HepG2 (cell line): ENCODE measurements around the gene MT1G. TPM values are rescaled to one million over a fixed set of nuclear protein-coding genes. Genes with fewer than 3 reads are reported as not detected.

Experiments used
- CTCF ChIP-seq: sonication (generic); formaldehyde crosslinking; IDR thresholded peaks from 2 replicates; pipeline ENCODE4 v1.5.0; 2020; ENCODE audit warnings: mild to moderate bottlenecking, missing genetic modification reagents, moderate library complexity
- ERF ChIP-seq: IDR thresholded peaks from 2 replicates; pipeline ENCODE4 v1.6.1; 2018; ENCODE audit warnings: missing biosample characterization, missing genetic modification reagents
- HIVEP1 ChIP-seq: sonication (generic); formaldehyde crosslinking; IDR thresholded peaks from 2 replicates; pipeline ENCODE4 v1.4.0; 2020; ENCODE audit warnings: mild to moderate bottlenecking, missing genetic modification reagents
- KDM2A ChIP-seq: sonication (generic); formaldehyde crosslinking; IDR thresholded peaks from 2 replicates; pipeline ENCODE4 v1.4.0; 2020; ENCODE audit warnings: low read depth, missing genetic modification reagents, borderline replicate concordance
- MAZ ChIP-seq, 2 experiments: sonication (generic) in 1 of 2; formaldehyde crosslinking in 1 of 2; IDR thresholded peaks; 2 replicates each; pipeline versions ENCODE4 v1.5.0 to v1.6.1; 2012 to 2020; ENCODE audit warnings: low read depth in 2 of 2, mild to moderate bottlenecking in 2 of 2, borderline replicate concordance in 1 of 2, improper control_type of control experiment in 1 of 2, low read length in 1 of 2, missing genetic modification reagents in 1 of 2, moderate library complexity in 1 of 2
- MED1 ChIP-seq: sonication (generic); formaldehyde crosslinking; IDR thresholded peaks from 2 replicates; pipeline ENCODE4 v1.4.0; 2020; ENCODE audit warnings: missing genetic modification reagents
- MLLT10 ChIP-seq: sonication (generic); formaldehyde crosslinking; IDR thresholded peaks from 2 replicates; pipeline ENCODE4 v1.4.0; 2020; ENCODE audit warnings: missing genetic modification reagents
- RAD21 ChIP-seq: fragments of 450-650 bp; formaldehyde crosslinking; IDR thresholded peaks from 2 replicates; pipeline ENCODE4 v1.5.0; 2020; ENCODE audit warnings: mild to moderate bottlenecking
- RBAK ChIP-seq: sonication (generic); formaldehyde crosslinking; IDR thresholded peaks from 2 replicates; pipeline ENCODE4 v1.5.1; 2020; ENCODE audit warnings: mild to moderate bottlenecking, missing genetic modification reagents
- SMC3 ChIP-seq: IDR thresholded peaks from 2 replicates; pipeline ENCODE4 v1.6.1; 2011; ENCODE audit warnings: low read length, improper control_type of control experiment
- TBX3 ChIP-seq: fragments of 450-650 bp; IDR thresholded peaks from 2 replicates; pipeline ENCODE4 v1.6.1; 2017; ENCODE audit warnings: antibody characterized with exemption, mild to moderate bottlenecking, inconsistent platforms, borderline replicate concordance
- THRA ChIP-seq: sonication (generic); formaldehyde crosslinking; IDR thresholded peaks from 2 replicates; pipeline ENCODE4 v1.4.0; 2020; ENCODE audit warnings: missing genetic modification reagents, borderline replicate concordance
- ZNF44 ChIP-seq: sonication (generic); formaldehyde crosslinking; IDR thresholded peaks from 2 replicates; pipeline ENCODE4 v1.5.1; 2020; ENCODE audit warnings: mild to moderate bottlenecking, missing genetic modification reagents
- ZNF598 ChIP-seq: sonication (generic); formaldehyde crosslinking; IDR thresholded peaks from 2 replicates; pipeline ENCODE4 v1.5.1; 2020; ENCODE audit warnings: mild to moderate bottlenecking, missing genetic modification reagents, borderline replicate concordance
- polyA plus RNA-seq, 8 experiments: library from polyadenylated mRNA; depleted of rRNA in 3 of 8; stranded (reverse) in 7 of 8; unstranded in 1 of 8; fragments of >200 nt; fragmentation: Illumina TruSeq in 4 of 8; extraction: Trizol in 4 of 8; gene quantifications; 2 replicates each; pipeline versions ENCODE4 v1.2.1 to v1.2.3, GENCODE V29; 2011 to 2016; ENCODE audit warnings: low read depth in 4 of 8, missing spikeins in 1 of 8, mixed read lengths in 1 of 8; ENCODE audit not compliant: insufficient read depth in 1 of 8
- total RNA-seq, 5 experiments: library from RNA; depleted of rRNA; stranded (reverse); fragments of >200 nt; fragmentation: Illumina TruSeq; extraction: Trizol; gene quantifications; 2 replicates each; pipeline ENCODE4 v1.2.3, GENCODE V29; 2016; ENCODE audit warnings: low read depth in 1 of 5

MT1G gene
- total and polyA plus RNA-seq, 2 of the 13 experiments (the other 11 are each of a cell fraction or from before 2014, with no cell fraction given), result 3.6 to 377 TPM

GRCh38 chr16:56673921-56674320 is 6.1 kb upstream of the MT1G start (continued):
- peak; percentile 79 for TF ChIP-seq SMC3
- peak; percentile 58 for TF ChIP-seq MED1 (CRISPR knock-in tag)
- peak; percentile 47; the same call in 1 of the 2 replicates for TF ChIP-seq KDM2A (CRISPR knock-in tag)
- no peak for TF ChIP-seq ZNF44
- TF ChIP-seq MAZ (IDR thresholded peaks at IDR 0.05; ENCODE audit: borderline replicate concordance, low read depth, low read length), result 0 out of 2 replicates have a peak, but pooled peaks have one; percentile 33
- no peak for TF ChIP-seq MAZ (CRISPR knock-in tag; IDR thresholded peaks at IDR 0.05; ENCODE audit: low read depth)
- no peak for TF ChIP-seq ZNF598 (CRISPR knock-in tag)
- TF ChIP-seq CTCF (CRISPR knock-in tag), result peak; percentile 83
- no peak for TF ChIP-seq HIVEP1 (CRISPR knock-in tag)
- TF ChIP-seq MLLT10 (CRISPR knock-in tag), result no peak
- TF ChIP-seq ERF, result no peak
- TF ChIP-seq TBX3, result no peak
- no peak for TF ChIP-seq RBAK (CRISPR knock-in tag)
- peak; percentile 12; the same call in 1 of the 2 replicates for TF ChIP-seq THRA (CRISPR knock-in tag)
- peak; percentile 79 for TF ChIP-seq RAD21 (CRISPR knock-in tag)
- TF ChIP-seq, all 625 proteins: peak for 15
